Measurements from ENCODE around the gene EPGN.

GRCh38 chr4:74314944-74315343 is 6.7 kb downstream of the EPGN start:
- TF ChIP-seq CTCF (tag by site-specific recombination; IDR thresholded peaks at IDR 0.05) (no peak), ZNF302 (tag by site-specific recombination; IDR thresholded peaks at IDR 0.05; ENCODE audit: low read depth) (no peak), KLF7 (tag by site-specific recombination; IDR thresholded peaks at IDR 0.05; ENCODE audit: borderline replicate concordance) (no peak), TRIM28 (IDR thresholded peaks at IDR 0.05; ENCODE audit: borderline replicate concordance, low read length) (no peak), ZNF274 (IDR thresholded peaks at IDR 0.05; ENCODE audit: low read length) (no peak), ZNF274 (tag by site-specific recombination; IDR thresholded peaks at IDR 0.05; ENCODE audit: borderline replicate concordance) (no peak), ZNF639 (tag by site-specific recombination; IDR thresholded peaks at IDR 0.05) (no peak), PATZ1 (tag by site-specific recombination; IDR thresholded peaks at IDR 0.05) (no peak), ZNF660 (tag by site-specific recombination; IDR thresholded peaks at IDR 0.05) (no peak), ZNF791 (tag by site-specific recombination; IDR thresholded peaks at IDR 0.05) (no peak)

Data from HEK293 (cell line).